Gastroesophageal sphincter (tissue), 4 donors: ENCODE results near the gene RAB18. TPM values are rescaled to one million over a fixed set of nuclear protein-coding genes. Genes with fewer than 3 reads are reported as not detected.
"Not testable (repeated sequence)": the region's sequence is repeated elsewhere in the genome, so short reads cannot be mapped to it uniquely, and the experiment has no call there.

ENCODE experiments used
- ATAC-seq: fragments of 150-250 bp; one replicate; pipeline ENCODE4 v1.9.1; 2016; ENCODE audit warnings: mild to moderate bottlenecking, moderate library complexity
- H3K27ac ChIP-seq, 4 donors: fragments of 200-600 bp; sonication (generic) in 3 of 4; 1 replicate in 3 of 4; 2 replicates in 1 of 4; pipeline ENCODE4 v1.5.1; 2016 to 2019
- H3K27me3 ChIP-seq: fragments of 200-600 bp; sonication (generic); one replicate; pipeline ENCODE4 v1.5.1; 2019
- H3K36me3 ChIP-seq, 2 donors: fragments of 200-600 bp; sonication (generic); one replicate each; pipeline ENCODE4 v1.5.1; 2019; ENCODE audit warnings: control low read depth in 1 of 2
- H3K4me1 ChIP-seq, 3 donors: fragments of 200-600 bp; sonication (generic); 1 replicate in 2 of 3; 2 replicates in 1 of 3; pipeline ENCODE4 v1.5.1; 2016 to 2019; ENCODE audit warnings: control low read depth in 2 of 3
- H3K4me3 ChIP-seq, 2 donors: fragments of 200-600 bp; sonication (generic); one replicate each; pipeline ENCODE4 v1.5.1; 2019; ENCODE audit warnings: mild to moderate bottlenecking in 1 of 2, moderate library complexity in 1 of 2
- H3K9me3 ChIP-seq, 3 donors: fragments of 200-600 bp; sonication (generic); one replicate each; pipeline ENCODE4 v1.5.1; 2017 to 2019; ENCODE audit warnings: control low read depth in 2 of 3
- EP300 ChIP-seq: sonication (generic); formaldehyde crosslinking; IDR thresholded peaks from one replicate; pipeline ENCODE4 v1.6.1; 2017; ENCODE audit warnings: antibody characterized with exemption, mild to moderate bottlenecking
- POLR2A ChIP-seq, 2 donors: fragments of 450-650 bp; IDR thresholded peaks; one replicate each; pipeline ENCODE4 v1.6.1; 2017; ENCODE audit warnings: antibody characterized with exemption in 2 of 2, mild to moderate bottlenecking in 2 of 2, moderate library complexity in 1 of 2
- POLR2AphosphoS5 ChIP-seq: sonication (generic); formaldehyde crosslinking; IDR thresholded peaks from one replicate; pipeline ENCODE4 v1.6.1; 2017; ENCODE audit warnings: antibody characterized with exemption
- WGBS, 2 donors: methylation state at CpG; one replicate each; pipeline ENCODE4 v1.1.5; 2018; ENCODE audit warnings: low coverage in 1 of 2; 5-methylcytosine and 5-hydroxymethylcytosine counted together
- total RNA-seq, 4 donors: library from RNA; depleted of rRNA; stranded (reverse); fragments of >200 nt; gene quantifications; one replicate each; pipeline ENCODE4 v1.1.0, GENCODE V29; 2016
- TF ChIP-seq, protein P1 (sequence below), 4 experiments: fragments of 200-600 bp in 2 of 4; fragments of 450-650 bp in 2 of 4; sonication (generic) in 1 of 4; IDR thresholded peaks; one replicate each; pipeline ENCODE4 v1.5.1; 2017 to 2019; ENCODE audit warnings: antibody characterized with exemption in 4 of 4, mild to moderate bottlenecking in 2 of 4, moderate library complexity in 2 of 4

The RAB18 gene
- total RNA-seq, 4 donors from 2014 or later: 40.5 to 104 (median 77.5) TPM

DNA sequence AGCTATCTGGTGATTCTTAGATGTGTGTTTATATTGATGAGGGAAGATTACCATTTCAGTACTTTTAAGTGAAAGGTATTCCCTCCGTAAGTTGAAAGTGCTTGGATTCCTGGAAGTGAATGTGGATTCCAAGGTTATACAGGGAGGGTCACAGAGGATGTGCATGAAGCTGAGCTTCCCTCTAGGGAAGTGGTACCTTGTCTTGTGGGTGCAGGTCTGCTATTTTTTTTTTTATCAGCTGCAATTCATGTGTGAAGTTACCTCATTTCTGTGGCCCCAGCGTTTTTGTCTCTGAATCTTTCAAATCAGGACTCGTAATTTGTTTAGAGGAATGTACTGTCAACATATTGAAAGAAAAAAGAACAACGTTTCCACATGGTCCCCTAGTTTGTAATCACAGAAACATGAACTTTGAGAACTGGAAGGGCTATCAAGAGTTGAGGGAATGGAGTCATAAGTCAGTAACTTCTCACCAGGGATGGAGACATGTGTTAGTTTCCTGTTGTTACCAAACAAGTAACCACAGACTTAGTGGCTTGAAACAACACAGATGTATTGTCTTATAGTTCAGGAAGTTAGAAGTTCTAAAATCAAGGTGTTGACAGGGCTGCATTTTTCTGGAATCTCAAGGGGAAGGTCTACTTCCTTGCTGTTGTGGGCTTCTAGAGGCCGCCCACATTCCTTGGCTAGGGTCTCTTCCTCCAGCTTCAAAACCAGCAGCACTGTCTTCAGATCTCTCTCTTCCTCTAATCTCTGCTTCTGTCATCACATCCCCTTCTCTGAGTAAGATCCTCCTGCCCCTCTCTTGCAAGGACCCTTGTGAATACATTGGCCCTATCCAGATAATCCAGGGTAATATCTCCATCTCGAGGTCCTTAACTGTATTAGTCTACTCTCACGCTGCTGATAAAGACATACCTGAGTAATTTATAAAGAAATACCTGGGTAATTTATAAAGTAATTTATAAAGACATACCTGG lies 64.4 kb downstream of the RAB18 start:
- Histone ChIP-seq H3K27me3 (no peaks in the 10 kb centered on the region), H3K4me3 (no peak overlapping the region), H3K36me3 (no peaks in the 10 kb centered on the region), H3K4me1 (no peaks in the 10 kb centered on the region), H3K27ac (no peak overlapping the region), H3K9me3 (no peaks in the 10 kb centered on the region)
- ATAC-seq: no peak
- 76 to 91% methylated on average over 4 to 6 of the region's 7 CpGs for WGBS, 2 donors
- no peak for TF ChIP-seq POLR2A (IDR thresholded peaks at IDR 0.05)
- no peak for TF ChIP-seq POLR2AphosphoS5
- no peak for TF ChIP-seq EP300
- TF ChIP-seq, protein P1, sequence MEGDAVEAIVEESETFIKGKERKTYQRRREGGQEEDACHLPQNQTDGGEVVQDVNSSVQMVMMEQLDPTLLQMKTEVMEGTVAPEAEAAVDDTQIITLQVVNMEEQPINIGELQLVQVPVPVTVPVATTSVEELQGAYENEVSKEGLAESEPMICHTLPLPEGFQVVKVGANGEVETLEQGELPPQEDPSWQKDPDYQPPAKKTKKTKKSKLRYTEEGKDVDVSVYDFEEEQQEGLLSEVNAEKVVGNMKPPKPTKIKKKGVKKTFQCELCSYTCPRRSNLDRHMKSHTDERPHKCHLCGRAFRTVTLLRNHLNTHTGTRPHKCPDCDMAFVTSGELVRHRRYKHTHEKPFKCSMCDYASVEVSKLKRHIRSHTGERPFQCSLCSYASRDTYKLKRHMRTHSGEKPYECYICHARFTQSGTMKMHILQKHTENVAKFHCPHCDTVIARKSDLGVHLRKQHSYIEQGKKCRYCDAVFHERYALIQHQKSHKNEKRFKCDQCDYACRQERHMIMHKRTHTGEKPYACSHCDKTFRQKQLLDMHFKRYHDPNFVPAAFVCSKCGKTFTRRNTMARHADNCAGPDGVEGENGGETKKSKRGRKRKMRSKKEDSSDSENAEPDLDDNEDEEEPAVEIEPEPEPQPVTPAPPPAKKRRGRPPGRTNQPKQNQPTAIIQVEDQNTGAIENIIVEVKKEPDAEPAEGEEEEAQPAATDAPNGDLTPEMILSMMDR (IDR thresholded peaks at IDR 0.05): no peak

DNA sequence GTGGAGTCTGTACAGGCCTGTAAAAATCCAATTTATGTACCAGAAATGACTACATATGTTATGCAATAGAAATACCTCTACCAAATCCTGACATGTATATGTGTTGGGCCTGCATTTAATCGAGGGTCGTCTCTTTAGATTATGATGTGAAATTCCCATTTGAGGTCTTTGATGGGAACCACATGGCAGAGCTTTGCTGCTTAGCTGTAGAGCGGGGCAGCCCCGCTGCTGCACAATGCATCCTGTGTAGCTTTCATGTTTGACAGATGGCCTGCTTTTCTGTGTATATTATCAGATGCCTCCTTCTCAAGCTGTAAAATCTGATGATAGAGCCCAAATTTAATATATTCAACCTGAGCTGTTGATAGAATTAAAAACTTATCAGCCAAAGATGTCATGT lies 65.8 kb downstream of the RAB18 start:
- no peaks in the 10 kb centered on the region for H3K27me3 ChIP-seq
- H3K9me3 ChIP-seq: no peaks in the 10 kb centered on the region
- no peaks in the 10 kb centered on the region for H3K4me1 ChIP-seq
- H3K27ac ChIP-seq: no peak overlapping the region
- TF ChIP-seq, protein P1 (IDR thresholded peaks at IDR 0.05): no peak
- no peak for TF ChIP-seq POLR2A (IDR thresholded peaks at IDR 0.05)
- TF ChIP-seq POLR2AphosphoS5: no peak
- no peak for TF ChIP-seq EP300
- H3K36me3 ChIP-seq: no peaks in the 10 kb centered on the region
- WGBS, 2 donors: 6 to 30% methylated on average over 2 of the region's 4 CpGs
- ATAC-seq: no peak
- no peak overlapping the region for H3K4me3 ChIP-seq

DNA sequence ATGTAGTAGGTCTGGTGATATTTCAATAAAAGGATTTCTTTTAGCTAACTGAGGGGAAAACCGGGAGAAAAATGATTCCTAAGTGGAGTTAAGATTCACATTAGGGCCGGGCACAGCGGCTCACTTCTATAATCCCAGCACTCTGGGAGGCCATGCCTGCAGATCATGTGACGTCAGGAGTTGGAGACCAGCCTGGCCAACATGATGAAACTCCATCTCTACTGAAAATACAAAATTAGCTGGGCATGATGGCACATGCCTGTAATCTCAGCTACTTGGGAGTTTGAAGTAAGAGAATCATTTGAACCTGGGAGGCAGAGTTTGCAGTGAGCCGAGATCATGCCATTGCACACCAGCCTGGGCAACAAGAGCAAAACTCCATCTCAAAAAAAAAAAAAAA lies 72.9 kb downstream of the RAB18 start:
- H3K4me3 ChIP-seq, H3K4me1 ChIP-seq, H3K36me3 ChIP-seq, ATAC-seq, H3K9me3 ChIP-seq, H3K27ac ChIP-seq, H3K27me3 ChIP-seq: not testable (repeated sequence)
- 86 to 94% methylated on average over 2 to 5 of the region's 5 CpGs for WGBS, 2 donors

DNA sequence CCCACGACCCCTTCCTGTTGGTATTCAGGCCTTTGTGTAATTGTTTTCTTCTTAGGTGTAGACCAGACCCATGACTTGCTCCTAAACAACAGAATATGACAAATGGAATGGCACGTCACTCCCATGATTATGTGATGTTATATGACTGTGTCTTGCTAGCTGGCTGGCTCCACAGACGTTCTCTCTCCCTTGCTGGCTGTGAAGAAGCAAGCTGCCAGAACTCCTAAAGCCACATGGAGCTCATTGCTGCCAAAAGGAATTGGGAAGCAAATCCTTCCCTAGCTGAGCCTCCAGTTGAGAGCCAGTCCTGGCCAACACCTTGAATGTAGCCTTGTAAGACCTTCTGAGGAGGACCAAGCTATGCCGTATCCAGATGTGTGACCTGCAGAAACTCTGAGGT lies 74.2 kb downstream of the RAB18 start:
- Histone ChIP-seq H3K36me3 (no peaks in the 10 kb centered on the region), H3K27me3 (no peaks in the 10 kb centered on the region), H3K4me1 (no peaks in the 10 kb centered on the region), H3K9me3 (no peaks in the 10 kb centered on the region), H3K27ac (no peak overlapping the region), H3K4me3 (no peak overlapping the region)
- 52 to 71% methylated on average over 3 of the region's 4 CpGs for WGBS, 2 donors
- ATAC-seq: no peak
- TF ChIP-seq POLR2AphosphoS5 (no peak), EP300 (no peak), POLR2A (IDR thresholded peaks at IDR 0.05) (no peak)
- TF ChIP-seq, protein P1 (IDR thresholded peaks at IDR 0.05): no peak

DNA sequence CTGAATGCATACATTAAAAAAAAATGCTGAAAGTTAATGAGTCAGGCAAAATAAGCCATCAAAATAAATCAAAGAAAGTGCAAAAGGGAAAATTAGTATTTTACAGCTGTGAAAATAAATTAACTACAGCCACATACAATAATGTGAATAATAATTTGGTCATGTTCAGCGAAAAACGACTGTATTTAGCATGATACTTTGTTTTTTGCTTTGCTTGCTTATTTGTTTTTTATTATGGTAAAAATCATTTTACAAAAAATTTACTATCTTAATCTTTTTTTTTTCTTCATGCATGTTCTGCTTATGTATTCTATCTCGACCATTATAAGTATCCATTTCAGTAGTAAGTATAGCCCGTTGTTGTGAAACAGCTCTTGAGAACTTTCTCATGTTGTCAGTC lies 77.1 kb downstream of the RAB18 start:
- TF ChIP-seq EP300 (no peak), POLR2A (IDR thresholded peaks at IDR 0.05) (no peak), POLR2AphosphoS5 (no peak)
- TF ChIP-seq, protein P1 (IDR thresholded peaks at IDR 0.05): no peak

More for the DNA sequence above, 77.1 kb downstream of the RAB18 start:
- H3K4me1 ChIP-seq: no peaks in the 10 kb centered on the region
- H3K4me3 ChIP-seq: no peak overlapping the region
- 85 to 86% methylated on average over 4 of the region's 4 CpGs for WGBS, 2 donors
- H3K27me3 ChIP-seq: no peaks in the 10 kb centered on the region
- peaks cover 0 to 4% (median 0%) of the 10 kb centered on the region in 3 donors for H3K9me3 ChIP-seq
- ATAC-seq: no peak
- no peak overlapping the region for H3K27ac ChIP-seq
- peaks cover 0 to 10% of the 10 kb centered on the region in 2 donors for H3K36me3 ChIP-seq
